CD8-positive, alpha-beta memory T cell (primary cell): Measurements from ENCODE around the gene LYST. TPM values are rescaled to one million over a fixed set of nuclear protein-coding genes. Genes with fewer than 3 reads are reported as not detected.

Source experiments
- CTCF ChIA-PET: fragments of 350-600 bp; sonication (Branson Sonifier 250); formaldehyde crosslinking; loops from one replicate; lab custom pipeline; 2021; ENCODE audit warnings: antibody characterized with exemption; lab: Charles Lee
- POLR2A ChIA-PET: fragments of 350-600 bp; sonication (Branson Sonifier 250); formaldehyde crosslinking; loops from one replicate; lab custom pipeline; 2021; ENCODE audit warnings: antibody characterized with exemption; lab: Charles Lee
- DNase-seq, 5 donors: peaks; one replicate each; pipeline versions ENCODE4 v3.0.0 to v3.0.0-alpha.2; 2020 to 2022; ENCODE audit warnings: mixed read lengths in 1 of 5
- H3K27ac ChIP-seq: one replicate; pipeline ENCODE4 v1.7.0; 2013; ENCODE audit warnings: low read depth, mild to moderate bottlenecking, low read length, moderate library complexity
- H3K27me3 ChIP-seq: 2 replicates; pipeline ENCODE4 v1.7.0; 2013; ENCODE audit warnings: low read length, mild to moderate bottlenecking; ENCODE audit not compliant: insufficient read depth, poor library complexity, severe bottlenecking
- H3K36me3 ChIP-seq: 2 replicates; pipeline ENCODE4 v1.7.0; 2013; ENCODE audit warnings: mild to moderate bottlenecking, low read length, moderate library complexity; ENCODE audit not compliant: insufficient read depth
- H3K4me1 ChIP-seq: 2 replicates; pipeline ENCODE4 v1.7.0; 2013; ENCODE audit warnings: mild to moderate bottlenecking, low read length, moderate library complexity; ENCODE audit not compliant: insufficient read depth
- H3K4me3 ChIP-seq: 2 replicates; pipeline ENCODE4 v1.7.0; 2013; ENCODE audit warnings: mild to moderate bottlenecking, low read length
- H3K9me3 ChIP-seq: 2 replicates; pipeline ENCODE4 v1.7.0; 2013; ENCODE audit warnings: mild to moderate bottlenecking, low read length
- H3K27ac Mint-ChIP-seq, 8 donors: one replicate each; pipeline ENCODE4 v1.8.0; 2020 to 2021; ENCODE audit warnings: mixed read lengths in 8 of 8, mild to moderate bottlenecking in 6 of 8, inconsistent platforms in 3 of 8, moderate library complexity in 3 of 8
- H3K27me3 Mint-ChIP-seq, 2 donors: one replicate each; pipeline ENCODE4 v1.8.0; 2020 to 2021; ENCODE audit warnings: mixed read lengths in 2 of 2, mild to moderate bottlenecking in 1 of 2, moderate library complexity in 1 of 2
- H3K36me3 Mint-ChIP-seq, 3 donors: one replicate each; pipeline ENCODE4 v1.8.0; 2020 to 2021; ENCODE audit warnings: mixed read lengths in 3 of 3, inconsistent platforms in 1 of 3, mild to moderate bottlenecking in 1 of 3
- H3K4me1 Mint-ChIP-seq, 3 donors: one replicate each; pipeline ENCODE4 v1.8.0; 2020 to 2021; ENCODE audit warnings: mixed read lengths in 3 of 3, inconsistent platforms in 1 of 3, mild to moderate bottlenecking in 1 of 3
- H3K4me3 Mint-ChIP-seq, 7 donors: one replicate each; pipeline ENCODE4 v1.8.0; 2020 to 2021; ENCODE audit warnings: mixed read lengths in 7 of 7, mild to moderate bottlenecking in 6 of 7, moderate library complexity in 4 of 7, inconsistent platforms in 2 of 7
- H3K9me3 Mint-ChIP-seq, 5 donors: one replicate each; pipeline ENCODE4 v1.8.0; 2020 to 2022; ENCODE audit warnings: mixed read lengths in 5 of 5, mild to moderate bottlenecking in 3 of 5, moderate library complexity in 2 of 5, inconsistent platforms in 1 of 5
- polyA plus RNA-seq: library from polyadenylated mRNA; unstranded; fragments of 300-500 nt; fragmentation: Illumina TruSeq; gene quantifications from one replicate; pipeline ENCODE4 v1.2.3, GENCODE V29; 2021
- total RNA-seq, 2 experiments: library from RNA; stranded (reverse); gene quantifications; one replicate each; pipeline ENCODE4 v1.2.3, GENCODE V29; 2021

The LYST gene
- total and polyA plus RNA-seq, 3 experiments from 2014 or later, result 24.1 to 79.9 (median 76.9) TPM

GRCh38 chr1:235683653-235684052 lies 183.1 kb downstream of the LYST start:
- CTCF ChIA-PET, result interaction anchor here (1.2 kb wide), 2 partner anchors 170 to 267 kb away, joined by 4 read pairs; no protein-coding TSS in a partner anchor
- no peaks in the 10 kb centered on the region for H3K9me3 ChIP-seq
- H3K27ac Mint-ChIP-seq, result peak overlapping the region in 1 of 8 donors; percentile 17
- H3K4me3 Mint-ChIP-seq, result no peak overlapping the region
- H3K4me1 ChIP-seq, result no peaks in the 10 kb centered on the region
- H3K36me3 ChIP-seq, result no peaks in the 10 kb centered on the region
- H3K27me3 Mint-ChIP-seq, result no peaks in the 10 kb centered on the region
- DNase-seq, result no peak
- H3K9me3 Mint-ChIP-seq, result no peaks in the 10 kb centered on the region
- H3K4me1 Mint-ChIP-seq, result no peaks in the 10 kb centered on the region
- H3K4me3 ChIP-seq, result no peak overlapping the region
- peaks cover 22 to 82% (median 31%) of the 10 kb centered on the region in 3 donors for H3K36me3 Mint-ChIP-seq
- POLR2A ChIA-PET, result no interaction called here
- no peaks in the 10 kb centered on the region for H3K27me3 ChIP-seq
- H3K27ac ChIP-seq, result no peak overlapping the region

- H3K36me3 Mint-ChIP-seq, result peaks cover 13 to 71% (median 30%) of the 10 kb centered on the region in 3 donors
- ChIA-PET POLR2A (no interaction called here), CTCF (no interaction called here)
- H3K27ac Mint-ChIP-seq, result peak overlapping the region in 2 of 8 donors; percentile 36 to 79
- H3K4me1 Mint-ChIP-seq, result no peaks in the 10 kb centered on the region
- Histone ChIP-seq H3K27me3 (no peaks in the 10 kb centered on the region), H3K4me3 (no peak overlapping the region), H3K27ac (no peak overlapping the region), H3K36me3 (no peaks in the 10 kb centered on the region), H3K9me3 (no peaks in the 10 kb centered on the region), H3K4me1 (no peaks in the 10 kb centered on the region)
- no peaks in the 10 kb centered on the region for H3K9me3 Mint-ChIP-seq
- DNase-seq, result no peak
- no peaks in the 10 kb centered on the region for H3K27me3 Mint-ChIP-seq
- no peak overlapping the region for H3K4me3 Mint-ChIP-seq
Observed at GRCh38 chr1:235682216-235682615, 184.5 kb downstream of the LYST start.

- H3K9me3 ChIP-seq, result peaks cover 8% of the 10 kb centered on the region
- no peak overlapping the region for H3K4me3 ChIP-seq
- no peaks in the 10 kb centered on the region for H3K36me3 ChIP-seq
- POLR2A ChIA-PET, result no interaction called here
- no peaks in the 10 kb centered on the region for H3K4me1 Mint-ChIP-seq
- H3K36me3 Mint-ChIP-seq, result peaks cover 38 to 74% (median 45%) of the 10 kb centered on the region in 3 donors
- no peaks in the 10 kb centered on the region for H3K4me1 ChIP-seq
- CTCF ChIA-PET, result no interaction called here
- peaks cover 15 to 20% (median 18%) of the 10 kb centered on the region in 5 donors for H3K9me3 Mint-ChIP-seq
- H3K27ac ChIP-seq, result no peak overlapping the region
- H3K27ac Mint-ChIP-seq, result peak overlapping the region in 2 of 8 donors; percentile 8 to 43
- no peaks in the 10 kb centered on the region for H3K27me3 ChIP-seq
- H3K27me3 Mint-ChIP-seq, result no peaks in the 10 kb centered on the region
- no peak for DNase-seq
- H3K4me3 Mint-ChIP-seq, result no peak overlapping the region
Observed at GRCh38 chr1:235679644-235680043, 187.1 kb downstream of the LYST start.

- Mint-ChIP-seq H3K4me1 (no peaks in the 10 kb centered on the region), H3K36me3 (peaks cover 45 to 77% (median 45%) of the 10 kb centered on the region in 3 donors), H3K27ac (no peak overlapping the region), H3K4me3 (no peak overlapping the region), H3K9me3 (peaks cover 17 to 21% (median 19%) of the 10 kb centered on the region in 5 donors), H3K27me3 (no peaks in the 10 kb centered on the region)
- H3K36me3 ChIP-seq, result no peaks in the 10 kb centered on the region
- no peak overlapping the region for H3K27ac ChIP-seq
- no peaks in the 10 kb centered on the region for H3K27me3 ChIP-seq
- CTCF ChIA-PET, result no interaction called here
- no peaks in the 10 kb centered on the region for H3K4me1 ChIP-seq
- POLR2A ChIA-PET, result no interaction called here
- no peak for DNase-seq
- H3K4me3 ChIP-seq, result no peak overlapping the region
- H3K9me3 ChIP-seq, result peaks cover 9% of the 10 kb centered on the region
Observed at GRCh38 chr1:235679005-235679404, 187.7 kb downstream of the LYST start.

- Histone ChIP-seq H3K4me3 (no peak overlapping the region), H3K36me3 (peaks cover 5% of the 10 kb centered on the region), H3K27ac (no peak overlapping the region), H3K9me3 (peaks cover 18% of the 10 kb centered on the region), H3K4me1 (no peaks in the 10 kb centered on the region), H3K27me3 (no peaks in the 10 kb centered on the region)
- no peak overlapping the region for H3K4me3 Mint-ChIP-seq
- H3K27me3 Mint-ChIP-seq, result no peaks in the 10 kb centered on the region
- POLR2A ChIA-PET, result interaction anchor here (0.5 kb wide), 1 partner anchor 157 kb away, joined by 6 read pairs; no protein-coding TSS in a partner anchor
- H3K36me3 Mint-ChIP-seq, result peaks cover 62 to 79% (median 72%) of the 10 kb centered on the region in 3 donors
- CTCF ChIA-PET, result no interaction called here
- no peaks in the 10 kb centered on the region for H3K4me1 Mint-ChIP-seq
- peaks cover 39 to 54% (median 48%) of the 10 kb centered on the region in 5 donors for H3K9me3 Mint-ChIP-seq
- H3K27ac Mint-ChIP-seq, result peak overlapping the region in 2 of 8 donors; percentile 17 to 55
- no peak for DNase-seq
Observed at GRCh38 chr1:235675152-235675890, 191.4 kb downstream of the LYST start.

- no peaks in the 10 kb centered on the region for H3K27me3 ChIP-seq
- peaks cover 16% of the 10 kb centered on the region for H3K36me3 ChIP-seq
- H3K4me1 Mint-ChIP-seq, result no peaks in the 10 kb centered on the region
- H3K9me3 Mint-ChIP-seq, result peaks cover 43 to 65% (median 56%) of the 10 kb centered on the region in 5 donors
- POLR2A ChIA-PET, result no interaction called here
- peaks cover 24% of the 10 kb centered on the region for H3K9me3 ChIP-seq
- no peak overlapping the region for H3K27ac ChIP-seq
- no peak for DNase-seq
- no peaks in the 10 kb centered on the region for H3K27me3 Mint-ChIP-seq
- peaks cover 71 to 84% (median 83%) of the 10 kb centered on the region in 3 donors for H3K36me3 Mint-ChIP-seq
- no peak overlapping the region for H3K27ac Mint-ChIP-seq
- H3K4me3 Mint-ChIP-seq, result no peak overlapping the region
- no peak overlapping the region for H3K4me3 ChIP-seq
- no peaks in the 10 kb centered on the region for H3K4me1 ChIP-seq
- CTCF ChIA-PET, result no interaction called here
Observed at GRCh38 chr1:235673981-235674380, 192.7 kb downstream of the LYST start.

GRCh38 chr1:235671992-235672391 lies 194.7 kb downstream of the LYST start:
- Histone ChIP-seq H3K27ac (no peak overlapping the region), H3K36me3 (peaks cover 16% of the 10 kb centered on the region), H3K27me3 (no peaks in the 10 kb centered on the region), H3K9me3 (peaks cover 24% of the 10 kb centered on the region), H3K4me3 (no peak overlapping the region), H3K4me1 (no peaks in the 10 kb centered on the region)
- ChIA-PET POLR2A (no interaction called here), CTCF (no interaction called here)
- no peak overlapping the region for H3K4me3 Mint-ChIP-seq
- no peaks in the 10 kb centered on the region for H3K4me1 Mint-ChIP-seq
- H3K27ac Mint-ChIP-seq, result no peak overlapping the region
- DNase-seq, result no peak
- H3K9me3 Mint-ChIP-seq, result peaks cover 43 to 67% (median 56%) of the 10 kb centered on the region in 5 donors
- peaks cover 74 to 91% (median 86%) of the 10 kb centered on the region in 3 donors for H3K36me3 Mint-ChIP-seq
- no peaks in the 10 kb centered on the region for H3K27me3 Mint-ChIP-seq

GRCh38 chr1:235670157-235670776 lies 196.4 kb downstream of the LYST start:
- H3K27ac Mint-ChIP-seq, result no peak overlapping the region

More at GRCh38 chr1:235670157-235670776, 196.4 kb downstream of the LYST start:
- H3K27ac ChIP-seq, result no peak overlapping the region
- no peaks in the 10 kb centered on the region for H3K4me1 ChIP-seq
- Mint-ChIP-seq H3K4me1 (no peaks in the 10 kb centered on the region), H3K4me3 (no peak overlapping the region), H3K36me3 (peaks cover 60 to 77% (median 69%) of the 10 kb centered on the region in 3 donors), H3K9me3 (peaks cover 32 to 54% (median 45%) of the 10 kb centered on the region in 5 donors), H3K27me3 (no peaks in the 10 kb centered on the region)
- H3K27me3 ChIP-seq, result no peaks in the 10 kb centered on the region
- peaks cover 22% of the 10 kb centered on the region for H3K9me3 ChIP-seq
- DNase-seq, result no peak
- POLR2A ChIA-PET, result no interaction called here
- CTCF ChIA-PET, result no interaction called here
- H3K4me3 ChIP-seq, result no peak overlapping the region
- H3K36me3 ChIP-seq, result peaks cover 16% of the 10 kb centered on the region
